Caco-2 (cell line): ENCODE data around the gene COG4. TPM values are rescaled to one million over a fixed set of nuclear protein-coding genes. Genes with fewer than 3 reads are reported as not detected.
A peak's percentile ranks its signal among the peaks of the same experiment; 100 is the strongest.

Source experiments
- BruUV-seq: library from RNA; stranded (reverse); fragments of 400-500 nt; replicated peaks from 2 replicates; lab custom pipeline; 2021; lab: Mats Ljungman, UMichigan
- CTCF ChIA-PET: fragments of 300-600 bp; sonication (Branson Sonifier 250); formaldehyde crosslinking; loops from one replicate; lab custom pipeline; 2022; ENCODE audit warnings: antibody characterized with exemption; lab: Charles Lee
- POLR2A ChIA-PET: fragments of 300-600 bp; sonication (Branson Sonifier 250); formaldehyde crosslinking; loops from one replicate; lab custom pipeline; 2022; ENCODE audit warnings: antibody characterized with exemption; lab: Charles Lee
- DNase-seq, 2 experiments: peaks; one replicate each; pipeline versions ENCODE4 v3.0.0 to v3.0.0-alpha.2; 2020 to 2022
- H3K27me3 ChIP-seq: replicated peaks from 2 replicates; pipeline ENCODE4 v1.6.0; 2011; ENCODE audit warnings: low read length; ENCODE audit not compliant: control insufficient read depth, insufficient read depth
- H3K36me3 ChIP-seq: 2 replicates; pipeline ENCODE4 v1.5.1; 2011; ENCODE audit warnings: low read length; ENCODE audit not compliant: control insufficient read depth, insufficient read depth
- H3K4me1 ChIP-seq: fragments of 250-450 bp; sonication (Bioruptor Pico); 2 replicates; pipeline ENCODE4 v1.5.1; 2020; ENCODE audit warnings: mild to moderate bottlenecking
- H3K4me3 ChIP-seq: 2 replicates; pipeline ENCODE4 v1.5.1; 2011; ENCODE audit warnings: low read depth, mild to moderate bottlenecking, control low read depth, low read length
- H3K9me3 ChIP-seq: fragments of 250-450 bp; sonication (Bioruptor Pico); 2 replicates; pipeline ENCODE4 v1.5.1; 2020; ENCODE audit warnings: mild to moderate bottlenecking, moderate library complexity
- H3K27ac Mint-ChIP-seq: one replicate; pipeline ENCODE4 v1.8.0; 2022; ENCODE audit warnings: mixed read lengths; ENCODE audit not compliant: unreplicated experiment
- H3K27me3 Mint-ChIP-seq: one replicate; pipeline ENCODE4 v1.8.0; 2022; ENCODE audit warnings: mixed read lengths; ENCODE audit not compliant: insufficient read depth, unreplicated experiment
- H3K36me3 Mint-ChIP-seq: one replicate; pipeline ENCODE4 v1.8.0; 2022; ENCODE audit warnings: mild to moderate bottlenecking, mixed read lengths; ENCODE audit not compliant: insufficient read depth, unreplicated experiment
- H3K4me1 Mint-ChIP-seq: one replicate; pipeline ENCODE4 v1.8.0; 2022; ENCODE audit warnings: low read depth, mixed read lengths; ENCODE audit not compliant: unreplicated experiment
- H3K4me3 Mint-ChIP-seq: one replicate; pipeline ENCODE4 v1.8.0; 2022; ENCODE audit warnings: mild to moderate bottlenecking, moderate library complexity, mixed read lengths; ENCODE audit not compliant: unreplicated experiment
- H3K9me3 Mint-ChIP-seq: one replicate; pipeline ENCODE4 v1.8.0; 2022; ENCODE audit warnings: mixed read lengths; ENCODE audit not compliant: unreplicated experiment
- CTCF ChIP-seq, 2 experiments: fragments of 200-600 bp in 1 of 2; IDR thresholded peaks; 1 replicate in 1 of 2; 2 replicates in 1 of 2; pipeline versions ENCODE4 v1.5.1 to v1.8.0; 2011 to 2022; ENCODE audit warnings: antibody characterized with exemption in 1 of 2, control low read depth in 1 of 2, inconsistent platforms in 1 of 2, low read depth in 1 of 2, low read length in 1 of 2, mild to moderate bottlenecking in 1 of 2, moderate library complexity in 1 of 2; ENCODE audit not compliant: insufficient read depth in 1 of 2, severe bottlenecking in 1 of 2, unreplicated experiment in 1 of 2
- intact Hi-C: fragments of 100-400 bp; cut with micrococcal nuclease; formaldehyde crosslinking; loops from one replicate; pipeline ENCODE4 v1.10.0; 2022; ENCODE audit not compliant: unreplicated experiment
- total RNA-seq: library from RNA; stranded (reverse); gene quantifications from 2 replicates; pipeline ENCODE4 v1.2.3, GENCODE V29; 2022

Gene COG4
- total RNA-seq, 1 experiment from 2014 or later = 88.5 TPM

DNA sequence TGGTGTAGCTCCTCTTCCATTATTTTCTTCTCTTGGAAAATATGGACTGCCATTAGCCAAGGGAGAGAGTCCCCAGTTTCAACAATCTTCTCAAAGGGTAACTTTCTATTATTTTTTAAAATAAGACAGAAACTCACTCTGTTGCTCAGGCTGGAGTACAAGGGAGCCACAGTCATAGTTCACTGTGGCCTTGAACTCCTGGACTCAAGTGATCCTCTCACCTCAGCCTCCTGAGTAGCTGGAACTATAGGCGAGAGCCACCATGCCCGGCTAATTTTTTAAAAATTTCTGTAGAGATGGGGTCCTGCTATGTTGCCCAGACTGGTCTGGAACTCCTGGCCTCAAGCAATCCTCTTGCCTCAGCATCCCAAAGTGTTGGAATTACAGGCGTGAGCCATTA, 13.1 kb downstream of the COG4 start:
- H3K4me3 Mint-ChIP-seq = no peak overlapping the region
- POLR2A ChIA-PET = no interaction called here
- peaks cover 7% of the 10 kb centered on the region for H3K36me3 ChIP-seq
- intact Hi-C loops = no loop called here
- peaks cover 67% of the 10 kb centered on the region for H3K36me3 Mint-ChIP-seq
- no peak for TF ChIP-seq CTCF (IDR thresholded peaks at IDR 0.05; ENCODE audit: insufficient read depth in 1 of 2, low read depth in 1 of 2, low read length in 1 of 2, severe bottlenecking in 1 of 2, unreplicated experiment in 1 of 2)
- DNase-seq = no peak
- H3K9me3 Mint-ChIP-seq = no peaks in the 10 kb centered on the region
- no TSS peak for BruUV-seq
- H3K27me3 Mint-ChIP-seq = no peaks in the 10 kb centered on the region
- CTCF ChIA-PET = interaction anchor here (0.6 kb wide), 1 partner anchor 102 kb away, joined by 4 read pairs; no protein-coding TSS in a partner anchor
- no peak overlapping the region for H3K4me3 ChIP-seq
- H3K9me3 ChIP-seq = no peaks in the 10 kb centered on the region
- no peaks in the 10 kb centered on the region for H3K27me3 ChIP-seq
- no peaks in the 10 kb centered on the region for H3K4me1 ChIP-seq
- no peak overlapping the region for H3K27ac Mint-ChIP-seq
- H3K4me1 Mint-ChIP-seq = no peaks in the 10 kb centered on the region

DNA sequence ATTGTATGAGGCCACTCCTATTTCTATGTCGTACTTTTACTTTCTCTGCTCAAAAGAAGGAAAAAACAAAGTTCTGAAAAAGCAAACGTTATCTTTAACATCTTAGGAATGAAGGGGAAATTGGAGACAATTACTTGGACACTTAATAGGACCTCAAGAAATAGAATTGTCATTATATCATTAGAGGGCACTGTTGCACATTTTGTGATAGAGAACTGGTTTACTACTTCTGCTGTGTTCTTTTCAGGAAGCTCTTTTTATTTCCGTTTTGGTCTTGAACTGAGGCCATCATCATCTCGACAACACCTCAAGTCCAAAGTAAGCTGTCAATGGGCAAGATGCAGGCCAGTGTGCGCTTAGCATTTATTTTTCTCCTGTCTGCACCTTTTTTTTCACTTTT, 14.6 kb downstream of the COG4 start:
- no peaks in the 10 kb centered on the region for H3K27me3 Mint-ChIP-seq
- CTCF ChIA-PET = interaction anchor here (1.0 kb wide), 2 partner anchors 145 to 184 kb away, joined by 4 to 12 read pairs; no protein-coding TSS in a partner anchor
- no peak overlapping the region for H3K4me3 ChIP-seq
- no peak overlapping the region for H3K4me3 Mint-ChIP-seq
- no peaks in the 10 kb centered on the region for H3K9me3 Mint-ChIP-seq
- POLR2A ChIA-PET = no interaction called here
- peaks cover 58% of the 10 kb centered on the region for H3K36me3 Mint-ChIP-seq
- peaks cover 7% of the 10 kb centered on the region for H3K36me3 ChIP-seq
- peaks cover 3% of the 10 kb centered on the region for H3K4me1 Mint-ChIP-seq
- H3K9me3 ChIP-seq = no peaks in the 10 kb centered on the region
- no peak overlapping the region for H3K27ac Mint-ChIP-seq
- no peak for DNase-seq
- intact Hi-C loops = loop anchor here (2.0 kb wide), 1 partner anchor 144 kb away; no protein-coding TSS in a partner anchor
- H3K4me1 ChIP-seq = 0 out of 2 replicates have a peak, but pooled peaks cover 3% of the 10 kb centered on the region
- BruUV-seq = TSS peak; percentile 40
- H3K27me3 ChIP-seq = no peaks in the 10 kb centered on the region
- TF ChIP-seq CTCF (IDR thresholded peaks at IDR 0.05; ENCODE audit: insufficient read depth in 1 of 2, low read depth in 1 of 2, low read length in 1 of 2, severe bottlenecking in 1 of 2, unreplicated experiment in 1 of 2) = no peak

DNA sequence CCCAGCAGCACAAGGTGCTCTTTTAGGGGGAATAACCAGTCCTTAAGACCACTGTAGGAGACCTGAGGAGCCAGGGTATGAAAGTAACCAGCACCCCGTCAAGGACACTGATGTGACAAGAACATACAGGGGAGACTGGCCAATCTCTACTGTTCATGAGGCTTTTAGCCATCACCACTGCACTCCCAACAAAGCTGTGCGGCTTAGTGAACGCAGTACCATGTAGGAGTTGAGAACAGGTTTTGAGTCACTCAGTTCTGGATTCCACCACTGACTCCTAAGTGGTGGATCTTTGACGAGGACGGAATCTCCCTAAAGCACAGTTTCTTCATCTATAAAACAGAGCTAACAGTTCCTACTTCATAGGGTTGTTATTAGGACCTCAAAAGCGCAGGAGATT, 26.8 kb downstream of the COG4 start:
- no TSS peak for BruUV-seq
- no peaks in the 10 kb centered on the region for H3K9me3 Mint-ChIP-seq
- ChIA-PET POLR2A (no interaction called here), CTCF (interaction anchor here (0.7 kb wide), 1 partner anchor 35 kb away, joined by 3 read pairs; no protein-coding TSS in a partner anchor)
- intact Hi-C loops = no loop called here
- H3K36me3 Mint-ChIP-seq = peaks cover 46% of the 10 kb centered on the region
- no peaks in the 10 kb centered on the region for H3K9me3 ChIP-seq
- H3K36me3 ChIP-seq = peaks cover 10% of the 10 kb centered on the region
- H3K27me3 Mint-ChIP-seq = no peaks in the 10 kb centered on the region
- H3K4me1 ChIP-seq = no peaks in the 10 kb centered on the region
- no peak overlapping the region for H3K27ac Mint-ChIP-seq
- no peak overlapping the region for H3K4me3 Mint-ChIP-seq
- DNase-seq = no peak
- H3K27me3 ChIP-seq = no peaks in the 10 kb centered on the region
- H3K4me3 ChIP-seq = no peak overlapping the region
- TF ChIP-seq CTCF (IDR thresholded peaks at IDR 0.05; ENCODE audit: insufficient read depth in 1 of 2, low read depth in 1 of 2, low read length in 1 of 2, severe bottlenecking in 1 of 2, unreplicated experiment in 1 of 2) = no peak
- no peaks in the 10 kb centered on the region for H3K4me1 Mint-ChIP-seq
